ENCODE results near the gene SYS1.
"Not testable (repeated sequence)": the region's sequence is repeated elsewhere in the genome, so short reads cannot be mapped to it uniquely, and the experiment has no call there.

SYS1 gene

GRCh38 chr20:45347936-45348778 is 14.8 kb upstream of the SYS1 start, which contains the start of gene SDC4:
TSS of gene SDC4 (minus strand) at chr20:45348424. CDS start at chr20:45348384, 40 bp downstream.
- H3K36me3 ChIP-seq (ENCODE audit: control insufficient read depth in 1 of 2, insufficient read depth in 2 of 2, low read length in 2 of 2): no peaks in the 10 kb centered on the region
- peak within 1 kb of the TSS; percentile 79 to 84 for H3K4me3 ChIP-seq (ENCODE audit: low read depth in 1 of 2, low read length in 2 of 2)
- no peaks in the 10 kb centered on the region for H3K9me3 ChIP-seq (ENCODE audit: control insufficient read depth in 1 of 2, low read length in 2 of 2)
- peak within 1 kb of the TSS; percentile 98 for H3K27ac ChIP-seq (ENCODE audit: low read length)
- no peaks in the 10 kb centered on the region for H3K27me3 ChIP-seq (ENCODE audit: low read depth, low read length)
- H3K4me1 ChIP-seq (ENCODE audit: control insufficient read depth in 1 of 2, insufficient read depth in 2 of 2, low read length in 2 of 2): peaks cover 21 to 25% of the 10 kb centered on the region in 2 donors

GRCh38 chr20:45350217-45350616 is 12.7 kb upstream of the SYS1 start:
- H3K27ac ChIP-seq (ENCODE audit: low read length): no peak overlapping the region
- no peak overlapping the region for H3K4me3 ChIP-seq (ENCODE audit: low read depth in 1 of 2, low read length in 2 of 2)
- no peaks in the 10 kb centered on the region for H3K27me3 ChIP-seq (ENCODE audit: low read depth, low read length)
- H3K36me3 ChIP-seq (ENCODE audit: control insufficient read depth in 1 of 2, insufficient read depth in 2 of 2, low read length in 2 of 2): no peaks in the 10 kb centered on the region
- peaks cover 7 to 9% of the 10 kb centered on the region in 2 donors for H3K4me1 ChIP-seq (ENCODE audit: control insufficient read depth in 1 of 2, insufficient read depth in 2 of 2, low read length in 2 of 2)
- no peaks in the 10 kb centered on the region for H3K9me3 ChIP-seq (ENCODE audit: control insufficient read depth in 1 of 2, low read length in 2 of 2)

- H3K27me3 ChIP-seq (ENCODE audit: low read depth, low read length); H3K36me3 ChIP-seq (ENCODE audit: control insufficient read depth in 1 of 2, insufficient read depth in 2 of 2, low read length in 2 of 2); H3K9me3 ChIP-seq (ENCODE audit: control insufficient read depth in 1 of 2, low read length in 2 of 2); H3K4me1 ChIP-seq (ENCODE audit: control insufficient read depth in 1 of 2, insufficient read depth in 2 of 2, low read length in 2 of 2); H3K4me3 ChIP-seq (ENCODE audit: low read depth in 1 of 2, low read length in 2 of 2); H3K27ac ChIP-seq (ENCODE audit: low read length): not testable (repeated sequence)
Measured at GRCh38 chr20:45350795-45351194, 12.2 kb upstream of the SYS1 start.

GRCh38 chr20:45352729-45353128 is 10.2 kb upstream of the SYS1 start:
- Histone ChIP-seq H3K27me3 (ENCODE audit: low read depth, low read length) (no peaks in the 10 kb centered on the region), H3K4me1 (ENCODE audit: control insufficient read depth in 1 of 2, insufficient read depth in 2 of 2, low read length in 2 of 2) (peaks cover 7 to 8% of the 10 kb centered on the region in 2 donors), H3K36me3 (ENCODE audit: control insufficient read depth in 1 of 2, insufficient read depth in 2 of 2, low read length in 2 of 2) (no peaks in the 10 kb centered on the region), H3K4me3 (ENCODE audit: low read depth in 1 of 2, low read length in 2 of 2) (no peak overlapping the region), H3K27ac (ENCODE audit: low read length) (no peak overlapping the region), H3K9me3 (ENCODE audit: control insufficient read depth in 1 of 2, low read length in 2 of 2) (no peaks in the 10 kb centered on the region)

- no peaks in the 10 kb centered on the region for H3K27me3 ChIP-seq (ENCODE audit: low read depth, low read length)
- peaks cover 0 to 7% of the 10 kb centered on the region in 2 donors for H3K36me3 ChIP-seq (ENCODE audit: control insufficient read depth in 1 of 2, insufficient read depth in 2 of 2, low read length in 2 of 2)
- peak overlapping the region; percentile 18 for H3K27ac ChIP-seq (ENCODE audit: low read length)
- H3K9me3 ChIP-seq (ENCODE audit: control insufficient read depth in 1 of 2, low read length in 2 of 2): no peaks in the 10 kb centered on the region
- no peak overlapping the region for H3K4me3 ChIP-seq (ENCODE audit: low read depth in 1 of 2, low read length in 2 of 2)
- H3K4me1 ChIP-seq (ENCODE audit: control insufficient read depth in 1 of 2, insufficient read depth in 2 of 2, low read length in 2 of 2): peaks cover 8 to 11% of the 10 kb centered on the region in 2 donors
Measured at GRCh38 chr20:45353746-45354145, 9.2 kb upstream of the SYS1 start.

GRCh38 chr20:45354423-45355208 is 8.3 kb upstream of the SYS1 start:
- peak overlapping the region; percentile 43 for H3K27ac ChIP-seq (ENCODE audit: low read length)
- H3K9me3 ChIP-seq (ENCODE audit: control insufficient read depth in 1 of 2, low read length in 2 of 2): no peaks in the 10 kb centered on the region
- no peaks in the 10 kb centered on the region for H3K27me3 ChIP-seq (ENCODE audit: low read depth, low read length)
- peaks cover 15 to 19% of the 10 kb centered on the region in 2 donors for H3K4me1 ChIP-seq (ENCODE audit: control insufficient read depth in 1 of 2, insufficient read depth in 2 of 2, low read length in 2 of 2)
- no peak overlapping the region for H3K4me3 ChIP-seq (ENCODE audit: low read depth in 1 of 2, low read length in 2 of 2)
- H3K36me3 ChIP-seq (ENCODE audit: control insufficient read depth in 1 of 2, insufficient read depth in 2 of 2, low read length in 2 of 2): peaks cover 0 to 12% of the 10 kb centered on the region in 2 donors

- peak overlapping the region; percentile 43 for H3K27ac ChIP-seq (ENCODE audit: low read length)
Measured at GRCh38 chr20:45355209-45356084, 7.5 kb upstream of the SYS1 start.

GRCh38 chr20:45358282-45359068 is 4.5 kb upstream of the SYS1 start:
- peak overlapping the region in 1 of 2 donors; percentile 17 for H3K4me3 ChIP-seq (ENCODE audit: low read depth in 1 of 2, low read length in 2 of 2)
- peak overlapping the region; percentile 84 for H3K27ac ChIP-seq (ENCODE audit: low read length)
- H3K27me3 ChIP-seq (ENCODE audit: low read depth, low read length): no peaks in the 10 kb centered on the region
- H3K9me3 ChIP-seq (ENCODE audit: control insufficient read depth in 1 of 2, low read length in 2 of 2): no peaks in the 10 kb centered on the region
- H3K4me1 ChIP-seq (ENCODE audit: control insufficient read depth in 1 of 2, insufficient read depth in 2 of 2, low read length in 2 of 2): peaks cover 19 to 21% of the 10 kb centered on the region in 2 donors
- peaks cover 0 to 15% of the 10 kb centered on the region in 2 donors for H3K36me3 ChIP-seq (ENCODE audit: control insufficient read depth in 1 of 2, insufficient read depth in 2 of 2, low read length in 2 of 2)

More at GRCh38 chr20:45355209-45356084, 7.5 kb upstream of the SYS1 start:
- no peaks in the 10 kb centered on the region for H3K9me3 ChIP-seq (ENCODE audit: control insufficient read depth in 1 of 2, low read length in 2 of 2)
- H3K4me1 ChIP-seq (ENCODE audit: control insufficient read depth in 1 of 2, insufficient read depth in 2 of 2, low read length in 2 of 2): peaks cover 19 to 21% of the 10 kb centered on the region in 2 donors
- no peaks in the 10 kb centered on the region for H3K27me3 ChIP-seq (ENCODE audit: low read depth, low read length)
- no peak overlapping the region for H3K4me3 ChIP-seq (ENCODE audit: low read depth in 1 of 2, low read length in 2 of 2)
- peaks cover 0 to 12% of the 10 kb centered on the region in 2 donors for H3K36me3 ChIP-seq (ENCODE audit: control insufficient read depth in 1 of 2, insufficient read depth in 2 of 2, low read length in 2 of 2)

GRCh38 chr20:45359069-45359405 is 3.9 kb upstream of the SYS1 start:
- Histone ChIP-seq H3K36me3 (ENCODE audit: control insufficient read depth in 1 of 2, insufficient read depth in 2 of 2, low read length in 2 of 2) (peaks cover 0 to 15% of the 10 kb centered on the region in 2 donors), H3K27me3 (ENCODE audit: low read depth, low read length) (no peaks in the 10 kb centered on the region), H3K9me3 (ENCODE audit: control insufficient read depth in 1 of 2, low read length in 2 of 2) (no peaks in the 10 kb centered on the region), H3K4me1 (ENCODE audit: control insufficient read depth in 1 of 2, insufficient read depth in 2 of 2, low read length in 2 of 2) (peaks cover 24 to 26% of the 10 kb centered on the region in 2 donors), H3K27ac (ENCODE audit: low read length) (peak overlapping the region; percentile 84), H3K4me3 (ENCODE audit: low read depth in 1 of 2, low read length in 2 of 2) (no peak overlapping the region)

- H3K4me3 ChIP-seq (ENCODE audit: low read depth in 1 of 2, low read length in 2 of 2): no peak overlapping the region
- no peaks in the 10 kb centered on the region for H3K9me3 ChIP-seq (ENCODE audit: control insufficient read depth in 1 of 2, low read length in 2 of 2)
- H3K4me1 ChIP-seq (ENCODE audit: control insufficient read depth in 1 of 2, insufficient read depth in 2 of 2, low read length in 2 of 2): peaks cover 27 to 30% of the 10 kb centered on the region in 2 donors
- peak overlapping the region; percentile 84 for H3K27ac ChIP-seq (ENCODE audit: low read length)
- no peaks in the 10 kb centered on the region for H3K27me3 ChIP-seq (ENCODE audit: low read depth, low read length)
- H3K36me3 ChIP-seq (ENCODE audit: control insufficient read depth in 1 of 2, insufficient read depth in 2 of 2, low read length in 2 of 2): peaks cover 0 to 15% of the 10 kb centered on the region in 2 donors
Measured at GRCh38 chr20:45359406-45360148, 3.4 kb upstream of the SYS1 start.

All from muscle layer of duodenum (tissue), 2 donors.